GM12801 (cell line): ENCODE measurements around the gene TMEM266.

Experiments used
- TF ChIP-seq, protein P1 (sequence below): IDR thresholded peaks from one replicate; pipeline ENCODE4 v1.5.1; 2011; ENCODE audit warnings: control low read depth; ENCODE audit not compliant: insufficient read length; ENCODE audit errors: extremely low read depth

TMEM266 gene

DNA sequence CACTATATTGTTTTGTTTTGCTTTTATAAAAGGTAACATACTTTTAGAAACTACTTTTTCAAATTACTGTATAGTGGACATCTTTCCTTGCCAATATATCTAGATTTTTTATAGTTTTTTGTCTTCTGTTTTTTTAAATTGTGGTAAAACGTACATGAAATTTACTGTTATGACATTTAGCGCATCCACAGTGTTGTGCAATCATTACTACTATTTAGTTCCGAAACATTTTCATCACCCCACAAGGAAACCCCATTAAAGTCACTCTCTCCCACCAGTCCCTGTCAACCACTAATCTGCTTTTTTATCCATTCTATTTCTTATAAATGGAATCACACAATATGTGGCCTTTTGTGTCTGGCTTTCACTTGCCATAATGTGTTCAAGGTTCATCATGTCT is 54.8 kb downstream of the TMEM266 start:
- TF ChIP-seq, protein P1, sequence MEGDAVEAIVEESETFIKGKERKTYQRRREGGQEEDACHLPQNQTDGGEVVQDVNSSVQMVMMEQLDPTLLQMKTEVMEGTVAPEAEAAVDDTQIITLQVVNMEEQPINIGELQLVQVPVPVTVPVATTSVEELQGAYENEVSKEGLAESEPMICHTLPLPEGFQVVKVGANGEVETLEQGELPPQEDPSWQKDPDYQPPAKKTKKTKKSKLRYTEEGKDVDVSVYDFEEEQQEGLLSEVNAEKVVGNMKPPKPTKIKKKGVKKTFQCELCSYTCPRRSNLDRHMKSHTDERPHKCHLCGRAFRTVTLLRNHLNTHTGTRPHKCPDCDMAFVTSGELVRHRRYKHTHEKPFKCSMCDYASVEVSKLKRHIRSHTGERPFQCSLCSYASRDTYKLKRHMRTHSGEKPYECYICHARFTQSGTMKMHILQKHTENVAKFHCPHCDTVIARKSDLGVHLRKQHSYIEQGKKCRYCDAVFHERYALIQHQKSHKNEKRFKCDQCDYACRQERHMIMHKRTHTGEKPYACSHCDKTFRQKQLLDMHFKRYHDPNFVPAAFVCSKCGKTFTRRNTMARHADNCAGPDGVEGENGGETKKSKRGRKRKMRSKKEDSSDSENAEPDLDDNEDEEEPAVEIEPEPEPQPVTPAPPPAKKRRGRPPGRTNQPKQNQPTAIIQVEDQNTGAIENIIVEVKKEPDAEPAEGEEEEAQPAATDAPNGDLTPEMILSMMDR, result no peak

DNA sequence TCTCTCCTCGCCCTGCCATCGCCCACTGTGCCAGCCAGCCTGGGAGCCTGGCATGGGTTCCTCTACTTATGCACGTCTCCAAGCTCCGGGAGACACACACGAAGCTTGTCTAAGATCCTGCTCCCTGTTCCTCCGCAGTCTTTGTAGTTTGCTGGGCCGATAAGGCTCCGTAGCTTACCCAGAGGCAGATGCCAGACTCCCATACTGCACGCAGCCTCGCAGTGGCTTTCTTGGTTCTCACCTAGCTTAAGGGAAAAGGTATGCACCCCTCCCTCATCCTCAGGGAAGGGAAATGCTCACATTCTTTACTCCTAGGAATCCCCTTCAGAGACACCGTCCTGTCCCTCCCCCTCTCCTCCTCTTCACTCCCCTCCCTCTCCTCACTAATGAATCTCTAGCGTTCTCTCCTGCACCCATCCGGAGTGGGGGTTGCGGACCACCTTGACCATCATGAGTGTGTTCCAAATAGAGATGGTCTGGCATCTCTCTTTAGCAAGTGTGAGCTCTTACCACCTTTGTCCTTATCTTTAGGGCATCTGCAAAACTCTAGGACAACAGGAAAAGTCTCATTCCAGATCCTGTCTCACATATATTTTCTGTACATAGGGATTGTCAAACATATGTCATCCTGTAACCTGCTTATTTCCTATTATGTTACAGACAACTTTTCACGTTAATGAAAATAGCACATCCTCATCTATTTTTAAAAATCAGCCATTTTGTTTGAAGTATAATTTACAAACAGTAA is 56.5 kb downstream of the TMEM266 start:
- TF ChIP-seq, protein P1, result no peak

GRCh38 chr15:76117181-76117580 is 57.4 kb downstream of the TMEM266 start:
- TF ChIP-seq, protein P1, result no peak

DNA sequence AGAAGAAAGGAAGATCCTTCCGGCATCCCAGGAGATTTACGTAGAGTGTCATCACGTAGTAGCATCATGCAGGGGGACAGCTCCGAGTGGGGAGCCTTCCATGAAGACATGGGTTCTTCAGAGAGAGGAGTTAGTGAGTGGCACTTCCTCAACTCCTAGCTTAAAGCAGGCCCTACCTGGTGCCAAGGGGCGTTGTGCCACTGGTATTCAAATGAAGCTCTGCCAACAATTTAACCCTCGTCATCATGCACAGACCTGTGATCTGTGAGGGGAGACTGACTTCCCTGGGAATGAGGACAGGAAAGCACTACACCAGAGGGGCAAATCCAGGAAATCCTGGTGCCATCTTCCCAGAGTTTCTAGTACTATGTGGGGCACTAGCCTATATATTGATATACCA is 59.0 kb downstream of the TMEM266 start:
- TF ChIP-seq, protein P1, result no peak

DNA sequence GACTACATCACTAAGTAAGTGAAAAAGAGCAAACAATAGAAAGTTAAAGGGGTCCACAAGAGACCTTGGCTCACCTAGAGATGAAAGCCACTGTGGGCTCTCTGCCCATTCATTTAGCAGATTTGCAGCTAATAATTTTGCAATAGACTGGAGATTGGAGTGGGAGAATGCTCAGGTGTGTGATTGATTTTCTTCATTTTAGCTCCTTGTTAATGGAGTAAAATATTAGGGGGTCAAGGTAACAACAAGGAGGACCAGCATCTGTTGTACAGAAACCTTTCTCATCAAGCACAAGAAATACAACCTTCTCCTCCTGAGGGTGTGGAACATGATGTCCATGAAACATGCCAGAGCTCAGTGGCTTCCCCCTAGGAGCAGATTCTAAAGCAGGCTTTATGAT is 63.2 kb downstream of the TMEM266 start:
- TF ChIP-seq, protein P1, result no peak

- TF ChIP-seq, protein P1, result no peak
Measured at GRCh38 chr15:76127169-76127568, 67.4 kb downstream of the TMEM266 start.

DNA sequence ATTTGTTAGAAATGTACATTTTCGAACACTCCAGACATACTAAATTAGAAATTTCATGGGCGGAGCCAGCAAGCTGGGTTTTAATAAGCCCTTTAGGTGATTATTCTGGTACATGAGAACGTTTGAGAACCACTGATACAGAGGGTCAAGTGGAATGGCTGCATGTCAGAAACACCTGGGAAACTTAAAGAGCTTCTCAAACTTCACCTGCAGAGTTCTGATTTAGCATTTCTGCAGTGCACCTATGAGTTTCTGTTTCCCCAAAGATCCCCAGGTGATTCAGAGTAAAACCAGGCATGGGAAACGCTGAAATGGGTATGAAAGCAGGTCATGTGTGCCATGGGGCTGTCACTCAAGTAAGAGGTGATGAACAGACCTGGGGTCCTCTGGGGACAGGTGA is 68.1 kb downstream of the TMEM266 start:
- TF ChIP-seq, protein P1, result no peak

- TF ChIP-seq, protein P1, result no peak
Measured at GRCh38 chr15:76134537-76134936, 74.8 kb downstream of the TMEM266 start.
